Right hindlimb (tissue), 1 donor: ENCODE measurements around the gene LRFN5.
"Not testable (repeated sequence)": the region's sequence is repeated elsewhere in the genome, so short reads cannot be mapped to it uniquely, and the experiment has no call there.

Experiments used
- DNase-seq: peaks from one replicate; pipeline ENCODE4 v3.0.0-alpha.2; 2018

LRFN5 gene

GRCh38 chr14:41900644-41901043 lies 294.0 kb downstream of the LRFN5 start:
- no peak for DNase-seq

DNA sequence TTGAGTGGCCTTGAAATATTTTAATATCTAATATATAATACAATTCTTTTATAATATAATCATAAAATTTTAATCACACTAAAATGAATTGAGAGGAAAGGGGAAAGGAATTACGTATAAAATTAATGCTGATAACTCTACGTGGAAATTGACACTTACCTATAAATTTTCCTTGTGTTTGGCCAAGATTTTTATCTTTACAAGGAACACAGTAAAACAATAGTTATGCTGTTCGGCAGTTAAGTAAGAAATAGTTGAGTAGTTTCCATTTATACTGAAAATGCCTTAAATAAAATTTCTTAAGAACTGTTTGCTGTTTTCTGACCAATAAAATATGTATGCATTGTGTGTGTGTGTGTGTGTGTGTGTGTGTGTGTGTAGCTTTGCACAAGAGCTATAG lies 294.4 kb downstream of the LRFN5 start:
- DNase-seq, result no peak

GRCh38 chr14:41905394-41905964 lies 298.8 kb downstream of the LRFN5 start:
- no peak for DNase-seq

DNA sequence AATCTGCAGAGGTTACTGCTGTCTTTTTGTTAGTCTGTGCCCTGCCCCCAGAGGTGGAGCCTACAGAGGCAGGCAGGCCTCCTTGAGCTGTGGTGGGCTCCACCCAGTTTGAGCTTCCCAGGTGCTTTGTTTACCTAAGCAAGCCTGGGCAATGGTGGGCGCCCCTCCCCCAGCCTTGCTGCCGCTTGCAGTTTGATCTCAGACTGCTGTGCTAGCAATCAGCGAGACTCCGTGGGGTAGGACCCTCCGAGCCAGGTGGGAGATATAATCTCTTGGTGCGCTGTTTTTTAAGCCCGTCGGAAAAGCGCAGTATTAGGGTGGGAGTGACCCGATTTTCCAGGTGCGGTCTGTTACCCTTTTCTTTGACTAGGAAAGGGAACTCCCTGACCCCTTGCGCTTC lies 304.5 kb downstream of the LRFN5 start:
- DNase-seq, result not testable (repeated sequence)

- DNase-seq, result no peak
These were observed 306.7 kb downstream of the LRFN5 start for GRCh38 chr14:41913398-41913797.

GRCh38 chr14:41915732-41916131 lies 309.1 kb downstream of the LRFN5 start:
- DNase-seq, result no peak

DNA sequence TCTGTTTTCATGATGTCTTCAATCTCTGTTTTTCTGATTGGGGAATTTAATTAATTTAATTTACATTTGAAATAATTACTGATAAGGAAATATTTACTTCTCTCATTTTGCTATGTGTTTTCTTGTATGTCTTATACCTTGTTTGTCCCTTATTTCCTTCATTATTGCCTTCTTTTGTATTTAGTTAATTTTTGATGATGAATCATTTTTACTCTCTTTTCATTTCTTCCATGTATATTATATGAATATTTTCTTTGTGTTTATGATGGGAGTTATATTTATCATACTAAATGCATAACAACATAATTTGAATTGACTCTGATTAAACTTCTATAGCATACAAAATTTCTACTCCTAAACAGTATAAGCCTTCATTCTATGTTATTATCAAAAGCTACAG lies 309.6 kb downstream of the LRFN5 start:
- DNase-seq, result no peak

DNA sequence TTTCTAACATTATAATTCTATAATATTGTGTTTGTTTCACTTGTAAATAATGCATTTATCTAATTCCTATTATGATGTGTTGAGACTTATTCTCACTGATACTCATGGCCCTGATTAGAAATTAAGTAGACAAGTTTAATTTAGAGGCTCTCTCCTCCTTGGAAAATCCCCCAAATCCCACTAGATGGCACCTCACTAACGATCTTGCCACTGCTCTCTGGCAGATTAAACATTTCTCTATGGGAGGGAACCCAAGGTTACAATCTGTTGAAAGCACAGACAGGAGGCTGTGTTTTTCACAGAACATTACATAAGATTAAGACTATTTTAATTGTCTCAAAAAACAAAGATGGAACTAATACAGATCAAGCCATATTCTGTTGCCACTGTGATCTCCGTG lies 318.7 kb downstream of the LRFN5 start:
- DNase-seq, result no peak

DNA sequence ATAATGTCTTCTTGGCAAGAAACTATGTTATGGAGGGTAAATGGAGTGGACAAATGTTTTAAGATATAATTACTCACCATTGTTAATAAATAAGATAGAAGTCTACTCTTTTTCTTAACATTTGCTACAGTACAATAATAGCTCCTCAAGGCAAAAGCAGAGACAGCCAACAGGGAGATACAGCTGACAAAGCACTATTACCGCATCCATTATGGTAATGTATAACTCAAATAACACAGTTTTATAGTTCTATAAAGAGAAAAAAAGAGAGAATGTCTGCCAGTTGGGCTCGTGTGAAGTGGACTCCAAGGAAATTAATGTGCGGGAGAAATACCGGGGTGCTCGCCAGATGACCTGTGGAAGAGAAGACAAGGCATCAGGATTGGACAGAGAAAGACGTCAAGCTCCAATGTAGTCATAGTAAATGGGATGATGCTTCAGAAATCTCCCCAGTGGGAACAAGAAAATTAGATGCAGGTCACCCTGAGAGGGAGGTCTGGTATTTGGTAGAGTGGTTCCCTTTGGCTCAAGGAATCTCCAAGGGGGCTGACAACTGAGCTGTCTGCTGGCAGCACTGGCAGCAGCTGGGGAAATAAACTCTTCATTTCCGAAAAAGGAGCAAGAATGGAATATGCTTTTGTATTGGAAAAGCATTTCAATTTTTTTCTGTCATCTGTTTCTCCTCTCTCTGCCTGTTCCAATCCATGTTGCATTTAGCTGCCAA lies 343.9 kb downstream of the LRFN5 start:
- DNase-seq, result peak; percentile 88
